H1 (cell line): Measurements from ENCODE around the gene LRP2BP. TPM values are rescaled to one million over a fixed set of nuclear protein-coding genes. Genes with fewer than 3 reads are reported as not detected.

Experiments
- polyA plus RNA-seq, 7 experiments: library from polyadenylated mRNA; depleted of rRNA in 3 of 7; stranded (reverse) in 5 of 7; unstranded in 2 of 7; fragments of >200 nt in 5 of 7; fragments of 200-250 nt in 2 of 7; gene quantifications; 1 replicate in 5 of 7; 2 replicates in 1 of 7; 4 replicates in 1 of 7; pipeline versions ENCODE4 v1.2.1 to v1.2.3, GENCODE V29; 2011 to 2013; ENCODE audit warnings: missing spikeins in 2 of 7, mixed read lengths in 2 of 7
- total RNA-seq: library from RNA; stranded (reverse); fragmentation: NEBNext Ultra II Directional; extraction: Animal tissue kit (Norgen Biotek cat#: 25700); gene quantifications from 2 replicates; pipeline ENCODE4 v1.2.1, GENCODE V29; 2021
- TF ChIP-seq, protein P1 (sequence below): fragments of 300-600 bp; sonication (generic); IDR thresholded peaks from 2 replicates; pipeline ENCODE4 v1.7.1; 2012; ENCODE audit warnings: low read length, moderate library complexity, mild to moderate bottlenecking, inconsistent platforms; ENCODE audit not compliant: insufficient replicate concordance

LRP2BP gene
- total and polyA plus RNA-seq, 2 of the 8 experiments (the other 6 are each of a cell fraction or from before 2014, with no cell fraction given): 0.12 to 0.30 TPM

DNA sequence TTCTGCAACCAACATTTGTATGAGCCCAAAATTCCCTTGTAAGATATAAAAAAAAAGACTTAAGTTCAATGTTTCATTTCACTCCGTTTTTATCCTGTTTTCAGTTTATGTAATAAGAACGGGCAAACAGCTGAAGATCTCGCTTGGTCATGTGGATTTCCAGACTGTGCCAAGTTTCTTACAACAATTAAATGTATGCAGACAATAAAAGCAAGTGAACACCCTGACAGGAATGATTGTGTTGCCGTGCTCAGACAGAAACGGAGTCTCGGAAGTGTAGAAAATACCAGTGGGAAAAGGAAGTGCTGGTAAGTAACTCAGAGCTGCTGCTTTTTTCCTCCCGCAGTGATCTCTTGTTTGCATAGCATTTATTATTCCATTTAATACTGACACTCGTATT is 3.7 kb upstream of the LRP2BP start (continued):
- TF ChIP-seq, protein P1, sequence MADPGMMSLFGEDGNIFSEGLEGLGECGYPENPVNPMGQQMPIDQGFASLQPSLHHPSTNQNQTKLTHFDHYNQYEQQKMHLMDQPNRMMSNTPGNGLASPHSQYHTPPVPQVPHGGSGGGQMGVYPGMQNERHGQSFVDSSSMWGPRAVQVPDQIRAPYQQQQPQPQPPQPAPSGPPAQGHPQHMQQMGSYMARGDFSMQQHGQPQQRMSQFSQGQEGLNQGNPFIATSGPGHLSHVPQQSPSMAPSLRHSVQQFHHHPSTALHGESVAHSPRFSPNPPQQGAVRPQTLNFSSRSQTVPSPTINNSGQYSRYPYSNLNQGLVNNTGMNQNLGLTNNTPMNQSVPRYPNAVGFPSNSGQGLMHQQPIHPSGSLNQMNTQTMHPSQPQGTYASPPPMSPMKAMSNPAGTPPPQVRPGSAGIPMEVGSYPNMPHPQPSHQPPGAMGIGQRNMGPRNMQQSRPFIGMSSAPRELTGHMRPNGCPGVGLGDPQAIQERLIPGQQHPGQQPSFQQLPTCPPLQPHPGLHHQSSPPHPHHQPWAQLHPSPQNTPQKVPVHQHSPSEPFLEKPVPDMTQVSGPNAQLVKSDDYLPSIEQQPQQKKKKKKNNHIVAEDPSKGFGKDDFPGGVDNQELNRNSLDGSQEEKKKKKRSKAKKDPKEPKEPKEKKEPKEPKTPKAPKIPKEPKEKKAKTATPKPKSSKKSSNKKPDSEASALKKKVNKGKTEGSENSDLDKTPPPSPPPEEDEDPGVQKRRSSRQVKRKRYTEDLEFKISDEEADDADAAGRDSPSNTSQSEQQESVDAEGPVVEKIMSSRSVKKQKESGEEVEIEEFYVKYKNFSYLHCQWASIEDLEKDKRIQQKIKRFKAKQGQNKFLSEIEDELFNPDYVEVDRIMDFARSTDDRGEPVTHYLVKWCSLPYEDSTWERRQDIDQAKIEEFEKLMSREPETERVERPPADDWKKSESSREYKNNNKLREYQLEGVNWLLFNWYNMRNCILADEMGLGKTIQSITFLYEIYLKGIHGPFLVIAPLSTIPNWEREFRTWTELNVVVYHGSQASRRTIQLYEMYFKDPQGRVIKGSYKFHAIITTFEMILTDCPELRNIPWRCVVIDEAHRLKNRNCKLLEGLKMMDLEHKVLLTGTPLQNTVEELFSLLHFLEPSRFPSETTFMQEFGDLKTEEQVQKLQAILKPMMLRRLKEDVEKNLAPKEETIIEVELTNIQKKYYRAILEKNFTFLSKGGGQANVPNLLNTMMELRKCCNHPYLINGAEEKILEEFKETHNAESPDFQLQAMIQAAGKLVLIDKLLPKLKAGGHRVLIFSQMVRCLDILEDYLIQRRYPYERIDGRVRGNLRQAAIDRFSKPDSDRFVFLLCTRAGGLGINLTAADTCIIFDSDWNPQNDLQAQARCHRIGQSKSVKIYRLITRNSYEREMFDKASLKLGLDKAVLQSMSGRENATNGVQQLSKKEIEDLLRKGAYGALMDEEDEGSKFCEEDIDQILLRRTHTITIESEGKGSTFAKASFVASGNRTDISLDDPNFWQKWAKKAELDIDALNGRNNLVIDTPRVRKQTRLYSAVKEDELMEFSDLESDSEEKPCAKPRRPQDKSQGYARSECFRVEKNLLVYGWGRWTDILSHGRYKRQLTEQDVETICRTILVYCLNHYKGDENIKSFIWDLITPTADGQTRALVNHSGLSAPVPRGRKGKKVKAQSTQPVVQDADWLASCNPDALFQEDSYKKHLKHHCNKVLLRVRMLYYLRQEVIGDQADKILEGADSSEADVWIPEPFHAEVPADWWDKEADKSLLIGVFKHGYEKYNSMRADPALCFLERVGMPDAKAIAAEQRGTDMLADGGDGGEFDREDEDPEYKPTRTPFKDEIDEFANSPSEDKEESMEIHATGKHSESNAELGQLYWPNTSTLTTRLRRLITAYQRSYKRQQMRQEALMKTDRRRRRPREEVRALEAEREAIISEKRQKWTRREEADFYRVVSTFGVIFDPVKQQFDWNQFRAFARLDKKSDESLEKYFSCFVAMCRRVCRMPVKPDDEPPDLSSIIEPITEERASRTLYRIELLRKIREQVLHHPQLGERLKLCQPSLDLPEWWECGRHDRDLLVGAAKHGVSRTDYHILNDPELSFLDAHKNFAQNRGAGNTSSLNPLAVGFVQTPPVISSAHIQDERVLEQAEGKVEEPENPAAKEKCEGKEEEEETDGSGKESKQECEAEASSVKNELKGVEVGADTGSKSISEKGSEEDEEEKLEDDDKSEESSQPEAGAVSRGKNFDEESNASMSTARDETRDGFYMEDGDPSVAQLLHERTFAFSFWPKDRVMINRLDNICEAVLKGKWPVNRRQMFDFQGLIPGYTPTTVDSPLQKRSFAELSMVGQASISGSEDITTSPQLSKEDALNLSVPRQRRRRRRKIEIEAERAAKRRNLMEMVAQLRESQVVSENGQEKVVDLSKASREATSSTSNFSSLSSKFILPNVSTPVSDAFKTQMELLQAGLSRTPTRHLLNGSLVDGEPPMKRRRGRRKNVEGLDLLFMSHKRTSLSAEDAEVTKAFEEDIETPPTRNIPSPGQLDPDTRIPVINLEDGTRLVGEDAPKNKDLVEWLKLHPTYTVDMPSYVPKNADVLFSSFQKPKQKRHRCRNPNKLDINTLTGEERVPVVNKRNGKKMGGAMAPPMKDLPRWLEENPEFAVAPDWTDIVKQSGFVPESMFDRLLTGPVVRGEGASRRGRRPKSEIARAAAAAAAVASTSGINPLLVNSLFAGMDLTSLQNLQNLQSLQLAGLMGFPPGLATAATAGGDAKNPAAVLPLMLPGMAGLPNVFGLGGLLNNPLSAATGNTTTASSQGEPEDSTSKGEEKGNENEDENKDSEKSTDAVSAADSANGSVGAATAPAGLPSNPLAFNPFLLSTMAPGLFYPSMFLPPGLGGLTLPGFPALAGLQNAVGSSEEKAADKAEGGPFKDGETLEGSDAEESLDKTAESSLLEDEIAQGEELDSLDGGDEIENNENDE: no peak
